GM12865 (cell line): Measurements from ENCODE around the gene SERPIND1.

Source experiments
- DNase-seq: peaks from one replicate; pipeline ENCODE4 v3.0.0; 2010; ENCODE audit warnings: low read depth
- H3K4me3 ChIP-seq: 2 replicates; pipeline ENCODE4 v1.5.1; 2011; ENCODE audit warnings: mild to moderate bottlenecking, low read depth, low read length, control low read depth
- TF ChIP-seq, protein P1 (sequence below): IDR thresholded peaks from 2 replicates; pipeline ENCODE4 v1.5.1; 2011; ENCODE audit warnings: low read length, control low read depth, low read depth, inconsistent platforms; ENCODE audit not compliant: insufficient read depth; ENCODE audit errors: missing control alignments

Gene SERPIND1

DNA sequence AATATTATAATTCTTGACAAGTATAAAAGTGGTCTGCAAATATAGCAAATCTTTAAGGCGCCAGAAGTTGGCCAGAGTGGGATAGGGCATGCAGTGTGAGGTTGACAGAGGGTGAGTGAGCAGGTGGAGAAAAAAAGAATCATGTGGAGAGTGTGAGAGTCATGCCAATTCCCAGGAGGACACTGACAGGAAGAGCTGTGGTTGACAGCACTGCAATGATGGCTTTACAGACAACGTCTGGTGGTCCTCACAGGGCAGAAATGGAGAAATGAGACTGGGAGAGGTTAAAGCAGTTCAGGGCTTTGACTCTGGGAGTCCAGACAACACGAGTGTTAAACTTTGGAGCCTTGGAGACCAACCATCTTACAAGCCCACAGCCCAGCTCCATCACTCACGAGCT, 34.9 kb downstream of the SERPIND1 start:
- TF ChIP-seq, protein P1, sequence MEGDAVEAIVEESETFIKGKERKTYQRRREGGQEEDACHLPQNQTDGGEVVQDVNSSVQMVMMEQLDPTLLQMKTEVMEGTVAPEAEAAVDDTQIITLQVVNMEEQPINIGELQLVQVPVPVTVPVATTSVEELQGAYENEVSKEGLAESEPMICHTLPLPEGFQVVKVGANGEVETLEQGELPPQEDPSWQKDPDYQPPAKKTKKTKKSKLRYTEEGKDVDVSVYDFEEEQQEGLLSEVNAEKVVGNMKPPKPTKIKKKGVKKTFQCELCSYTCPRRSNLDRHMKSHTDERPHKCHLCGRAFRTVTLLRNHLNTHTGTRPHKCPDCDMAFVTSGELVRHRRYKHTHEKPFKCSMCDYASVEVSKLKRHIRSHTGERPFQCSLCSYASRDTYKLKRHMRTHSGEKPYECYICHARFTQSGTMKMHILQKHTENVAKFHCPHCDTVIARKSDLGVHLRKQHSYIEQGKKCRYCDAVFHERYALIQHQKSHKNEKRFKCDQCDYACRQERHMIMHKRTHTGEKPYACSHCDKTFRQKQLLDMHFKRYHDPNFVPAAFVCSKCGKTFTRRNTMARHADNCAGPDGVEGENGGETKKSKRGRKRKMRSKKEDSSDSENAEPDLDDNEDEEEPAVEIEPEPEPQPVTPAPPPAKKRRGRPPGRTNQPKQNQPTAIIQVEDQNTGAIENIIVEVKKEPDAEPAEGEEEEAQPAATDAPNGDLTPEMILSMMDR, result no peak
- no peak overlapping the region for H3K4me3 ChIP-seq
- DNase-seq, result no peak

DNA sequence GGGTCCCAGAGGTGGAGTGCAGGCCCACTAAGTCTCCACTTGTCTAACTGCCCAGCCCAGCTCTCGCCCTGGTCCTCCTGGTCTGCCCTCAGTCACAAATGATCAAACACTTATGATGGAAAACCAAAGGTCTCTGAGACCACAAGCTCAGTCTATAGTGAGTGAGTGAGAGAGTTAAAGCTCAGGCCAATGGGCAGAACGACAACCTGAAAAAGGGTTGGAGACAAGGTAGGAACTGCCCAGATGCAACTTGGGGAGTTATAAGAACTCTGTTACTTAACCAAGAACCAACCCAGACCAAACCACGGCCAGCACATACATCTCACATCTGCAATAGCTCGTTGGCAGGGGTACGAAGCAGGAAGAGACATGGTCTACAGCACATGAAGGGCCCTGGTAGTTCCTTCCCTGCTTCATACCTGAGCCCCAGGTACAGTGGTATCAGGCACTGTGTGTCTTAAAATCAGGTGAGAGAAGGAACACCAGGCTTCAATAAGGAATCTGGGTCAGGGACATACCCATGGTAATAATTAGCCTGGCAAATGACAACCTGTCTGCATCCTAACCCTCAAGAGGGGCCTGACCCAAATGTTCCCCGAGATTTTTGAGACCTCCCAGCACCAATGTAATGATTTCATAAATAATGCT, 35.7 kb downstream of the SERPIND1 start:
- no peak overlapping the region for H3K4me3 ChIP-seq
- no peak for DNase-seq
- TF ChIP-seq, protein P1, result no peak

DNA sequence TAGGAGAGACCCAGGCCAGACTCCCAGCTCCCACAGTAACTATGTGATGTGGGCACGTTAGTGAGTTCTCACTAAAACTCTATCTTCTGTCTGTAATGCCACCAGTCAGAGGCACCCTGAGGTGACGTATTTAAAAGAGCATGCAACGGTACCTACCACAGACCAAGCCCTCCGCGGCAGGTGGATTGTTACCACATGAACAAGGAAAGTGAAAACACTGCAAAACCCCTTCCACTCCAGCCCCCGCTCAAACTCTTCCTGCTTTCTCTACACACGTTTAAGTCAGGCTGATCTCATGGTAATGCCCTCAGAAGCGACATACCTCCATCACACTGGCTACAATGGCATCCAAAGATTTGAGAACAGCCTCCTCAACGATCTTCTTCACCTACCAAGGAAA, 36.7 kb downstream of the SERPIND1 start:
- no peak for DNase-seq
- TF ChIP-seq, protein P1, result no peak
- H3K4me3 ChIP-seq, result no peak overlapping the region

DNA sequence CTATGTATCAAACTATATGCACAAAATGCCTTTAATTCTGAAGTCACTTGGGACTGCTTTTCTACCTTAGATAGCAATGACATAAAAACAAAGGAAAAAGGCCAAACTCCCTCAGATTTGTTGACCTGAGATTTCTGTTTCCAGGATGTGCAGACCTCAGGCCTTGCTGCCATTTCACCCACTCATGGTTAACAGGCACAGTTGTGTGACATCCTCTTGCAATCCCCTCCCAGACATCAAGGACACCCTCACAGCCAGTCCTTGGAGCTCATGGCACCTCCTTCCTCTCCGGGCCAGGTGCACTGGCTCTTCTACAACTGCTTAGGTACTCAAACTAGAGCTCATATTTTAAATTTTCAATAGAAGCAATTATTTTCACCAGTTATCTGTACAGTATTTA, 37.3 kb downstream of the SERPIND1 start:
- no peak overlapping the region for H3K4me3 ChIP-seq
- DNase-seq, result no peak
- TF ChIP-seq, protein P1, result no peak

DNA sequence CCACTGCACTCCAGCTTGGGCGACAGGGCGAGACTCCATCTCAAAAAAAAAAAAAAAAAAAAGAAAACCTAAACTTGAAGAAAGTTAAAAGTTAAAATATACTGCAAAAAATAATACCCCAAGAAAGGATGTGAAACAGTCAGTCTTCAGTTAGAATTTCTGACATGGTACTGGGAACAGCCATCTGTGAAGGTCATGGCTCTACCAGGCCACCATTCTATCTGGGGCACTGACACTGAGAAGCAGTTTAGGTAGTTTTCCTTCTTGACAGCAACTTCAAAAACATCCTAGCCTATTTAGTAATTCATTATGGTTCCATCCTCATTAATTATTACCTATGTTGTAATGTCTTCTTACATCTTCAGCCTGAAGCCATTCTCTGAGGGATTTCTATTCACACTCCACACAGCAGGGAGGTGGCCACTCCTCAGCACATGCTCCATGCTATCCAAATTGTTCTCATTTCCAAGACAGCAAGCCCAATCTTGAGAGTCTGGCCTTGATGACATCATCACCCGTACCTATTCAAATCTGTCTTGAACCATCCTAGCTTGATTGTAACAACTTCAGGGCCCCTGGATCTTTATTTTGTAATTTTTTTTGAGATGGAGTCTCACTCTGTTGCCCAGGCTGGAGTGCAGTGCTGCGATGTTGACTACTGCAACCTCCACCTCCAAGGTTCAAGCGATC, 38.2 kb downstream of the SERPIND1 start:
- TF ChIP-seq, protein P1, result no peak
- H3K4me3 ChIP-seq, result no peak overlapping the region
- DNase-seq, result no peak

DNA sequence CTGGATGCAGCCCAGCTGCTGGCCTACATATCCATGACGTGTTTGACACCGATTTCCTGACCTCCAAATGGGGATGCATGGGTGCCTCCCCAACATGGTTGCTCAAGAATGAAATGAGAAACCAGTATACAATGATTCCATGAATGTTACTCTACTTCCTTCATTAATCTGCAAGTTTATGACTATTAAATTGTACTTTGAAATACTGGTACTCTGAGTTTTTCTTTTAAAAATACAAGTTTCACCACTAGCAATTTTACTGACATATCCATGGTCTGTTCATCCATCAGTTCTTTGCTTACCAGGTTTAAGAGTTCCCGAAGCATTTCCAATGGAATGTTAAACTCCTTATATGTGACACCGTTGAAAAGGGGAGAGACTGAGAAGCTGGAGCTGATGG, 39.1 kb downstream of the SERPIND1 start:
- TF ChIP-seq, protein P1, result no peak
- no peak overlapping the region for H3K4me3 ChIP-seq
- DNase-seq, result no peak
